ENCODE data around the gene SYT2.

The SYT2 gene

GRCh38 chr1:202677433-202677832 is 32.8 kb downstream of the SYT2 start:
- no peak for DNase-seq (ENCODE audit: low spot score)

- DNase-seq (ENCODE audit: low spot score): no peak
Measured at GRCh38 chr1:202673531-202673930, 36.7 kb downstream of the SYT2 start.

- no peak for DNase-seq (ENCODE audit: low spot score)
Measured at GRCh38 chr1:202671399-202671798, 38.9 kb downstream of the SYT2 start.

GRCh38 chr1:202665417-202665816 is 44.8 kb downstream of the SYT2 start:
- DNase-seq (ENCODE audit: low spot score): no peak

GRCh38 chr1:202664083-202664482 is 46.2 kb downstream of the SYT2 start:
- DNase-seq (ENCODE audit: low spot score): no peak

GRCh38 chr1:202663131-202663530 is 47.1 kb downstream of the SYT2 start:
- no peak for DNase-seq (ENCODE audit: low spot score)

GRCh38 chr1:202662081-202662480 is 48.2 kb downstream of the SYT2 start:
- no peak for DNase-seq (ENCODE audit: low spot score)

- DNase-seq (ENCODE audit: low spot score): no peak
Measured at GRCh38 chr1:202661136-202661845, 49.0 kb downstream of the SYT2 start.

GRCh38 chr1:202659974-202660373 is 50.3 kb downstream of the SYT2 start:
- no peak for DNase-seq (ENCODE audit: low spot score)

- no peak for DNase-seq (ENCODE audit: low spot score)
Measured at GRCh38 chr1:202659541-202659940, 50.7 kb downstream of the SYT2 start.

GRCh38 chr1:202658769-202659168 is 51.5 kb downstream of the SYT2 start:
- DNase-seq (ENCODE audit: low spot score): no peak

- DNase-seq (ENCODE audit: low spot score): no peak
Measured at GRCh38 chr1:202658251-202658759, 51.9 kb downstream of the SYT2 start.

GRCh38 chr1:202656951-202657646 is 53.2 kb downstream of the SYT2 start:
- no peak for DNase-seq (ENCODE audit: low spot score)

- DNase-seq (ENCODE audit: low spot score): no peak
Measured at GRCh38 chr1:202656057-202656456, 54.2 kb downstream of the SYT2 start.

GRCh38 chr1:202654079-202654478 is 56.2 kb downstream of the SYT2 start:
- no peak for DNase-seq (ENCODE audit: low spot score)

GRCh38 chr1:202649553-202650392 is 60.5 kb downstream of the SYT2 start:
- DNase-seq (ENCODE audit: low spot score): no peak

- DNase-seq (ENCODE audit: low spot score): no peak
Measured at GRCh38 chr1:202648605-202649226, 61.5 kb downstream of the SYT2 start.

GRCh38 chr1:202645097-202645476 is 65.2 kb downstream of the SYT2 start:
- no peak for DNase-seq (ENCODE audit: low spot score)

- DNase-seq (ENCODE audit: low spot score): no peak
Measured at GRCh38 chr1:202644219-202645096, 65.8 kb downstream of the SYT2 start.

GRCh38 chr1:202643397-202644218 is 66.6 kb downstream of the SYT2 start:
- no peak for DNase-seq (ENCODE audit: low spot score)

All from activated CD4-positive, alpha-beta T cell treated with anti-CD3 and anti-CD28 coated beads, Interleukin-2, Interleukin-4, amounts not matched to agents 100 ng/mL and 50 ng/mL, durations not matched to agents 16 hours and 8 hours (primary cell).